Muscle of arm (tissue), 12 donors: Measurements from ENCODE around the gene PHEX. TPM values are rescaled to one million over a fixed set of nuclear protein-coding genes. Genes with fewer than 3 reads are reported as not detected.
"Not testable (repeated sequence)": the region's sequence is repeated elsewhere in the genome, so short reads cannot be mapped to it uniquely, and the experiment has no call there.

Experiments
- DNase-seq: peaks from one replicate; pipeline ENCODE4 v3.0.0-alpha.2; 2013
- polyA plus RNA-seq, 12 donors: library from polyadenylated mRNA; unstranded; fragments of 120-200 nt; gene quantifications; one replicate each; pipeline ENCODE4 v1.2.1, GENCODE V29; 2013; ENCODE audit not compliant: insufficient read length in 12 of 12

The PHEX gene
- polyA plus RNA-seq, 12 donors = 3.1 to 9.7 (median 4.6) TPM; not detected in 1

DNA sequence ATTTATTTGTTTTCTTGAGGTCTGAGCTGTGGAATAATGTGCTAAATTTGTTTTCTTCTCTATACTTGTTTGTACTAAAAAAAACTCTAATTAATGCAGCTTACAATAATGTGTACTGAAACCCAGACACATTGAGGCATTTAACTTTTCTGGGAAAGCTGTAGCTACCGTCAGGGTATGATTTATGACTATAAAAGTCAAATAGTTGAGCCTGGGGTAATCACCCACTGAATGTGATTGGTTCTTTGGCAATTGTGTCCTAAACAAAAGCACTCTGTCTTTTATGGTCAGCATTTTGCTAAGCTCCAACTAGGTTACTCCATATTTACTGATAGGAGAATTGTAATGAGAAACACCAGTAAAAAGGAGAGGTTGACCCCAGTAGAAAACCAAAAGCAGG is 174.7 kb downstream of the PHEX start:
- no peak for DNase-seq

DNA sequence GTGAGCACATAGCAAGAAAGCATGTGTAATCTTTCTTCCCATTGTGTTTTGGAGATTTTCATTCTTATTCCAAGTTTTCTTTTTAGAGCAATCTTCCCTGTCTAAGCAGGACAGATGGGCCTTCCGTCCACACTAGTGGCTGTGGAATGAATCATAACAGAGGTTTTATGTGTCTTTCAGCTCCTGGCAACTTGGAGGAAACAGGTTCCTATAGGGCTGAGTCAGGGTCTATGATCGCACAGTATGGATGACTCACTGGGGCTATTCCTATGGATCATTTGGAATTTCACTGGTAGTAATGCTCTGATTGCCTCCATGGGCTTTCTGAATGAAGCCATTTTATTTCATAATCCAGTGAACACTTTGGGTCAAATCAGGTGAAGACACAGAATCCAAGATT is 188.8 kb downstream of the PHEX start:
- no peak for DNase-seq

DNA sequence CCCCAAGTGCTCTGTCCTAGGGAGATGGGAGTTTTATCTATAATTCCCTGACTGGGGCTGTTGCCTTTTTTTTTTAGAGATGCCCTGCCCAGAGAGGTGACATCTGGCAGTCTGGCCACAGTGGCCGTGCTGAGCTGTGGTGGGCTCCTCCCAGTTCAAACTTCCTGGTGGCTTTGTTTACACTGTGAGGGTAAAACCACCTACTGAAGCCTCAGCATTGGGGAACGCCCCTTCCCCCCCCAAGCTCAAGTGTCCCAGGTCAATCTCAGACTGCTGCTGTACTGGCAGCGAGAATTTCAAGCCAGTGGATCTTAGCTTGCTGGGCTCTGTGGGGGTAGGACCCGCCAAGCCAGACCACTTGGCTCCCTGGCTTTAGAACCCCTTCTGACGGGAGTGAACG is 202.3 kb downstream of the PHEX start:
- no peak for DNase-seq

DNA sequence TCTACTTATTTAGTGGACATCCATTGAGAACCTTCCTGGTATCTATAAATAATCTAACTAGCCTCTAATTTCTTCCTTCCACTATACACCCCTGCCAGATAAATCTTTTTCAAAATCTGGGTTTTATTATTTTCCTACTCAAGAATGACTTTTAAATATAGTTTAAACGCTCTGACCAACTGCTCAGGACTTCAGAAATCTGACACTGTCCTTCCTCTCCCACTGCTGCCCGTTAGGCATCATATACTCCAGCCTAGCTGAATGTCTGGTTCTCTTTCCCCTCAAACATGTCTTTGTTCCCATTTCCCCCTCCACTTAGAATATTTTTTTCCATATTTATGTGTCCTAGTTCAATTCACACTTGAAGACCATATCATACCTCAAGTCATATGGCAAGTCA is 205.4 kb downstream of the PHEX start:
- DNase-seq = no peak

DNA sequence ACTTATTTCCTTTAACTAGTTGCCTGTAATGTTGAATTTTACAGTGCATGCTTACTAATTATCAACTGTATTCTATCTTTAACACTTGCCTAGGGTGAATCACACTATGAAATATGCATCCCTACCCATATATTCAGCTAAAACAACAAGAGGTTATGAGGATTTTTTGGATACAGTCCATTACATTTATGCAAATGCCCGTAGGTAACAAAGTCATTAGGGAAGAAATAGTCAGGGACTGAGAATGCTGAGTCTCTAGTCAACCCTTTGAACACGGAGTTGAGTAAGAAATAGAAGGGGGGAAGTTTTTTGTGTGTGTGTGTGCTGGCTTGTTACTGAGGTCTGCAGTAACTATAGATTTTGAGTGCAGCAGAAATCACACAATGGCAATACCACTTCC is 214.5 kb downstream of the PHEX start:
- no peak for DNase-seq

DNA sequence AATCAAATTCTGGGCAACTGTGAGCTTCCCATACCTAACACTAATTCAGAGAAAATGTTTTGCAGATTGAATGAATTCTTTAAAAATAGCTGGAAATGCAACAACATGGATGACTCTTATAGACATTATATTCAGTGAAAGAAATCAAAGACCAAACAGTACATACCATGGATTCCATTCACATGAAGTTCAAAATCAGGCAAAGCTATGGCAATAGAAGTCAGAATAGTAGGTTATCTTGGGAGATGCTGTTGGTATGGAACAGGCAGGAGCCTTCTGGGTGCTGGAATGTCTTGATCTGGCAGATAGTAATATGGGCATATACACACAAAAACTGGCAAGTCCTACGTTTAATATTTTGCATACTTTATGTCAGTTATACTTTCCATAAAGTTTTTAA is 215.0 kb downstream of the PHEX start:
- no peak for DNase-seq

DNA sequence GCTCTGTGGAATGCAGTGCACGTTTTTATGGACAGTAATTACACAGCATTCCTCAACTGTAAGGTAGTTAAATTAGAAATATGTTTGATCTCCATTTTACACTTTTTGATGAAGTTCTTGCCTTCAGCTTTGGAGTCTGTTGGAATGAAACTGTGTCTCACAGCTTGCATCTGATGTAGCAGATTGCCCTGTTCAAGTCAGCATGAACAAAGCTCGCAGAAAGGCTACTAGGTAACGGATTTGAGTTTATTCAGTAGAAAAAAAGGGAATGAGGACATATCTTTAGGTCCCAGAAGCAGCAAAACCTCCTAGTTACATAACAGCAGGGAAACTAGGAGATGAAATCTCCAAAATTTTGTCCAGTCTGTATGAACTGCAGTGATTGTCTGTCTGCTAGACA is 216.3 kb downstream of the PHEX start:
- DNase-seq = no peak

DNA sequence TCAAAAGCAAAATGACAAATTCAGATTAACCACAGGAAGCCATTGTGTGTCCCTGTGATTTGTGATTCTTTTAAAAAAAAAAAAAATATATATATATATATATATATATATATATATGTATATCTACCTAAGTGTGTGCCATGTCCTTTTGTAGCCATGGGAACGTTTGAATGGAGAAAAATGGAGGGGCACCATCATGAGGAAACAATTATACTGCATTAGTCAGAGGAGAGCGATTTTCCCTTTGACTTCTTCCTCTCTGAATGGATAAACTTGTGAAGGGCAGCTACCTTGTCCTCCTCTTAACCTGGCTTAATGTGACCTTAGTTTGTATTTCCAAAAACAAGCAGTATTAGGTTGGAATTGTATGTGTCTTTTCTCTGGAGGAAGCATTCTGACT is 217.2 kb downstream of the PHEX start:
- no peak for DNase-seq

DNA sequence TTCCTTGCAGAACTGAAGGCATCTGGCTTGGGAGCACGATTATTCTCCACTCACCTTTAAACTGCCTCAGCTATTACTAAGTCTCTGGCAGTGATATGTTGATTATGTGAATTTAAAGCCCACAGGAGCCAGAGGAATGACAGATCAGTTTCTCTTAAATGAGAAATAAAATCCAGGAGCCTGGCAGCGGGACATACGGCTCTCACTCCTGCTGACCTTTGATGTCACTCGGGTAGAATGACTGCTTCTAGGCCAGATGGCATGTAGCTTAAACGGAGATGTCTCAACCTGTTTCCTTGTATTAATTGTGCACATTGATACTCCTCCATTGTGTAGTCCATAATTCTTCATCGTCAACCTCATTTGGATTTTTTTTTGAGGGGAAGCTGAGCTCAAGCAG is 236.6 kb downstream of the PHEX start:
- DNase-seq = no peak

DNA sequence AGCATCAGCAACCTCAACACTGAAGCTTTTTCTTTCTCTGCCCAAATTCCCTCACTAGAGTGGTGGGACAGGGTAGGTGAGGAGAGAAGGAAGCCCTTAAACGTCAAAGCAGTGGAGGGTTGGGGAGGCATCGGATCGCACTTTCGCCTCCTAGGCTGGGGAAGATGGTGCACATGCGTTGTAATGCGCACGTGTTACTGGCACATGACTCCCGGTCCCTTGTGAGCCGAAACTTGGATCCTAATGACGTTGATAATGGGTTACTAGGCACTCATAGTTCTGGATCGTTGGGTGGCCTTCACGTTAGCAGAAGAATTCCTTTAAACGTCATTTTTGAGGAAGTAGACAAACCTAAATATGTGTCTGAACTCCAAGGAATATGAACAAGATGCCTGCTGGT is 240.5 kb downstream of the PHEX start, which contains the start of gene CBLL2:
TSS of gene CBLL2 (plus strand) at position 301 of the 400 bp plus-strand sequence. CDS start at position 380, 79 bp downstream.
- no peak for DNase-seq

DNA sequence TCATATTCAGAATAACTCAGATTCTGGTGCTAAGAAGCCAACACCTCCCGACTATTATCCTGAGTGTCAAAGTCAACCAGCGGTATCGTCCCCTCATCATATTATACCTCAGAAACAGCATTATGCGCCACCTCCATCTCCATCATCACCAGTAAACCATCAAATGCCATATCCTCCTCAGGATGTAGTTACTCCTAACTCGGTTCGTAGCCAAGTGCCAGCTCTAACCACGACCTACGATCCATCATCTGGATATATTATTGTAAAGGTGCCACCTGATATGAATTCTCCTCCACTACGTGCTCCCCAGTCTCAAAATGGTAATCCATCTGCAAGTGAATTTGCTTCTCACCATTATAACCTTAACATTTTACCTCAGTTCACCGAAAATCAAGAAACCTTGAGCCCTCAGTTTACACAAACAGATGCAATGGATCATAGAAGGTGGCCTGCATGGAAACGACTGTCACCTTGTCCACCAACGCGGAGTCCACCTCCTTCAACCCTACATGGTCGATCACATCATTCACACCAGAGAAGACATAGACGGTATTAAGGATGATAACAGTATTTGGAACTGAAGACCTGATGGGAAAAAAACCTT is 241.7 kb downstream of the PHEX start:
- DNase-seq = no peak

DNA sequence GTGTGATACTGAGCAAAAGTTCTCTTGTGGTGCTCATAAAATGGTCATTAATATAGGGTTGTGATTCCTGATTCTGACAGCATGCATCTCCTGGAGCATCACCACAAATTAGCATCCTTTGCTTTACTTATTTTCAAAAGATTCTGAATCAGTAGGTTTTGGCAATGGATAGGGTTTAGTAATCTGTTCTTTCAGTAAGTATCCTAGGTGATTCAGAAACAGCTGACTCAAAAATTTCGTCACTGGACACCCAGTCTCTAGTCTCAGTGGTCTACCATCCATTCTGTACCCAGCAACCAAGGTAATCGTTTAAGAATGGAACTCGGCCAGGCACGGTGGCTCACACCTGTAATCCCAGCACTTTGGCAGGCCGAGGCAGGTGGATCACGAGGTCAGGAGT is 244.7 kb downstream of the PHEX start:
- no peak for DNase-seq

DNA sequence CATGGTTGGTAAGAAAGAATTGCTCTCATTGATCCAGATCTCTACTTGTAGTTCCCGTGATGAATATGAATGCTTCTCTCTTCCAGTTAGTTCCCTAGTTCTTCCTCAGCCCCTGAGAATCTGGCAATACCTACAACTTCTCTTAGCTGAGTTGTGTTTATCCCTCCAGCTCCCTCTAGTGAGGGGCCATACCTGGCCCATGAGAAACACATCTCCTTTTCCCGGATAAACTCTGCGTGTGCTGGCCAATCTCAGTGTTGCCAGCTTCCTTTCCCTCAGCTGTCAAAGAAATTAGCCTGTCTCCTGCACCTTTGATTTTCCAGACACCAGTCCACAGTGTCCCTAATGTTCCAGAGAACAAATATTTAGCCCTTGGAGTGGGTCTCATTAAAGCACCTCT is 246.2 kb downstream of the PHEX start:
- DNase-seq = no peak

DNA sequence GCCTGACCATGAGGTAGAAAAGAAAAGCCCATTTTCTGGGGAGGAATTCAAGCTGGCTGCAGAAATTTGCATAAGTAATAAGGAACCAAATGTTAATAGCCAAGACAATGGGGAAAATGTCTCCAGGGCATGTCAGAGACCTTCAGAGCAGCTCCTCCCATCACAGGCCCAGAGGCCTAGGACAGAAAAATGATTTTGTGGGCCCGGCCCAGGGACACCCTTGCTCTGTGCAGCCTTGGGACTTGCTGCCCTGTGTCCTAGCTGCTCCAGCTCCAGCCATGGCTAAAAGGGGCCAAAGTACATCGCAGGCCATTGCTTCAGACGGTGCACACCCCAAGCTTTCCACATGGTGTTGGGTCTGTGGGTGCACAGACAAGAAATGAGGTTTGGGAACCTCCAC is 257.1 kb downstream of the PHEX start:
- DNase-seq = not testable (repeated sequence)

DNA sequence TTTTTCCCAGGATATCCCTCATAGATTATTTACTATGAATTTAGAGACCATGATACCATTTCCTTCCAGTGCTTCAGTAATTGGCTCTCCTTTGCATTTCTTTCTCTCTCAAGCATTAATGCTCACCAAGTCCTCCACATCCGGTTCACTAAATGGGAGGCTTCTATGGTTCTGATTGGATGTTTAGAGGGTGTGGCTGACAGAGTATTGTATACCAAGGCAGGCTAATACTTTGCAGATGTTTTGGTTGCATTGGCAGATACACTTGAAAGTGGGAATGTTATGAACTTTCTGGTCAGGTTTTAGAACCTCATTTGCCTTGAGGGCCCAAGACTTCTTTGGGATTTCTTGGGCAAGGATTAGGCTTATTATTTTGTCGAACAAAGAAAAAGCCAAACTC is 264.7 kb downstream of the PHEX start:
- no peak for DNase-seq

DNA sequence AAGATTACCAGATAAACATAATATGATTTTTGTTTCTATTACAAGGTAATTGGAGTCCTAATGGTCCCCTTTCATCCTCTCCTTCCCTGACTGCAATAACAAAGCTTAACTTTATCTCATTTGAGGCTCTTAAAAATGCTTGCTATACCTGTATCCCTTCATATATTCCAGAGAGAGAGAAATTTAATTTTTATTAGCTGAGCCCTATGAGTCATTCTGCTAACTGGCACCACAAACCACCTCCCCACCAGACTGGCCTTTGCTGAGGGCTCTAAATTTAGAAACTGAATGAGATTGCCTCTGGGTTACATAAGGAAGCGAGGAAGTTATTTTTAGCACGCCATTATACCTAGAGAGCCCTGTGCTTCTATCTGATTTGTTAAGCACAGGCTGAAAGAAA is 268.0 kb downstream of the PHEX start:
- DNase-seq = no peak

Other genes with a start within 250 kb of the PHEX start
- 10 to 100 TPM; 14.0 to 95.0 (median 26.0) TPM for gene MBTPS2, start 192.7 kb upstream of the PHEX start, polyA plus RNA-seq
- 1 to 10 TPM in 10 of 12 donors, under 1 TPM in 1, not detected in 1; 1.00 to 8.9 (median 1.8) TPM for gene YY2, start 176.3 kb upstream of the PHEX start, polyA plus RNA-seq
- gene SMS, start 91.6 kb upstream of the PHEX start, polyA plus RNA-seq = 10 to 100 TPM in 11 of 12 donors, not detected in 1; 58.8 to 91.6 (median 82.1) TPM
- not detected for gene CBLL2, start 240.6 kb downstream of the PHEX start, polyA plus RNA-seq